ENCODE results near the gene POU4F2.

Gene POU4F2

GRCh38 chr4:146638786-146639505, at the start of gene POU4F2:
Gene POU4F2, plus strand, starts transcription at chr4:146638893. Its CDS starts 248 bp downstream, at chr4:146639141.
- no peak for DNase-seq

GRCh38 chr4:146590801-146591200, 47.9 kb upstream of the POU4F2 start:
- DNase-seq = no peak

- DNase-seq = no peak
Observed at GRCh38 chr4:146592019-146592418, 46.7 kb upstream of the POU4F2 start.

GRCh38 chr4:146632770-146633470, 5.8 kb upstream of the POU4F2 start:
- DNase-seq = no peak

GRCh38 chr4:146633471-146633800, 5.3 kb upstream of the POU4F2 start:
- no peak for DNase-seq

- DNase-seq = no peak
Observed at GRCh38 chr4:146634825-146635224, 3.9 kb upstream of the POU4F2 start.

- DNase-seq = no peak
Observed at GRCh38 chr4:146637621-146638332, 916 bp upstream of the POU4F2 start.

GRCh38 chr4:146638333-146638785, 334 bp upstream of the POU4F2 start:
- no peak for DNase-seq

- DNase-seq = no peak
Observed at GRCh38 chr4:146639506-146639932, 826 bp downstream of the POU4F2 start.

GRCh38 chr4:146640021-146640464, 1.4 kb downstream of the POU4F2 start:
- DNase-seq = no peak

- no peak for DNase-seq
Observed at GRCh38 chr4:146640465-146641061, 1.9 kb downstream of the POU4F2 start.

GRCh38 chr4:146641762-146642161, 3.1 kb downstream of the POU4F2 start:
- DNase-seq = no peak

- DNase-seq = no peak
Observed at GRCh38 chr4:146643812-146644401, 5.2 kb downstream of the POU4F2 start.

- no peak for DNase-seq
Observed at GRCh38 chr4:146645921-146646320, 7.2 kb downstream of the POU4F2 start.

GRCh38 chr4:146646593-146647325, 8.1 kb downstream of the POU4F2 start:
- no peak for DNase-seq

GRCh38 chr4:146647615-146648460, 9.1 kb downstream of the POU4F2 start:
- DNase-seq = no peak

GRCh38 chr4:146648461-146648783, 9.7 kb downstream of the POU4F2 start:
- no peak for DNase-seq

GRCh38 chr4:146649232-146649631, 10.5 kb downstream of the POU4F2 start:
- no peak for DNase-seq

- no peak for DNase-seq
Observed at GRCh38 chr4:146650034-146650433, 11.3 kb downstream of the POU4F2 start.

- DNase-seq = no peak
Observed at GRCh38 chr4:146654687-146655520, 16.2 kb downstream of the POU4F2 start.

GRCh38 chr4:146655521-146655856, 16.8 kb downstream of the POU4F2 start:
- no peak for DNase-seq
